Measurements from ENCODE around the gene BHLHA15. TPM values are rescaled to one million over a fixed set of nuclear protein-coding genes. Genes with fewer than 3 reads are reported as not detected.

The BHLHA15 gene
- total RNA-seq, 3 donors from 2014 or later = 1.3 to 2.8 TPM; not detected in 1

DNA sequence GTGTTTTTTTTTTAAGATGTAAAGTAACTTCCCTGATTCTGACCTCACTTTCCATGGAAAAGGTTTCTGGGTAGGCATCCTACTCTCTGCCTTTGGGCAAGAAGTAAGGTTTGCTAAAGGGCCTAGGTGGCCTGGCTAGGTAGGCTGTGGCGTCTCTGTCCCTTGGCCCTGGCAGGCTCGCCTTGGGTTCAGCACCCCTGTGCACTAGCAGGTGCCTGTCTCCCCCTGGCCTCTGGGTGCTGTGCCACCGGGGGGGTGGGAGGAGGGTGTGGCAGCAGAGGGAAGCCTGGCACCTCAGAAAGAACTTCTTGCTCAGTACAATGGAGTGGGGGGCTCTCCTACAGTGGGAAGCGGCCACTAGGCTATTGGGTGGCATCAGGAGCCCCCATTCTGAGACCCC, 26.8 kb downstream of the BHLHA15 start:
- Histone ChIP-seq H3K9me3 (no peaks in the 10 kb centered on the region), H3K4me1 (ENCODE audit: low read depth) (no peaks in the 10 kb centered on the region), H3K4me3 (no peak overlapping the region), H3K36me3 (ENCODE audit: low read depth) (no peaks in the 10 kb centered on the region)
- ATAC-seq (no peak), DNase-seq (no peak)
- TF ChIP-seq CTCF (IDR thresholded peaks at IDR 0.05) = no peak
- intact Hi-C loops (cut with DNase I, micrococcal nuclease) = no loop called here

DNA sequence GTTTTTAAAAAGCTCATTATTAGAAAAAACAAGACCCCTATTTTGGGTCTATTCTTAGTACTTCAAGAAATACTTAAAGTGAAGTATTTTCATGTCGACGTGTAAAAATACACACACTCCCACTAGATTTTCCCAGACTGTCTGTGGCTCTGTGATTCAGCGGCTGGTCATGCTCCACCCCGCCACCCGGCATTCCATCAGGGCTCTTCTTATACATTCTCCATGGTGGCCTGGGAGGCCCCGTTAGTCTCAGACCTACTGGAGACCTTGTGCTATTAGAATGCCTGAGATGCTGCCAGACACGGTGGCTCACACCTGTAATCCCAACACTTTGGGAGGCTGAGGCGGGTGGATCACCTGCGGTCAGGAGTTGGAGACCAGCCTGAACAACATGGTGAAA, 27.7 kb downstream of the BHLHA15 start:
- Histone ChIP-seq H3K9me3 (no peaks in the 10 kb centered on the region), H3K4me1 (ENCODE audit: low read depth) (no peaks in the 10 kb centered on the region), H3K36me3 (ENCODE audit: low read depth) (no peaks in the 10 kb centered on the region), H3K4me3 (no peak overlapping the region)
- DNase-seq = no peak
- intact Hi-C loops (cut with DNase I, micrococcal nuclease) = no loop called here
- no peak for ATAC-seq
- TF ChIP-seq CTCF (IDR thresholded peaks at IDR 0.05) = no peak

DNA sequence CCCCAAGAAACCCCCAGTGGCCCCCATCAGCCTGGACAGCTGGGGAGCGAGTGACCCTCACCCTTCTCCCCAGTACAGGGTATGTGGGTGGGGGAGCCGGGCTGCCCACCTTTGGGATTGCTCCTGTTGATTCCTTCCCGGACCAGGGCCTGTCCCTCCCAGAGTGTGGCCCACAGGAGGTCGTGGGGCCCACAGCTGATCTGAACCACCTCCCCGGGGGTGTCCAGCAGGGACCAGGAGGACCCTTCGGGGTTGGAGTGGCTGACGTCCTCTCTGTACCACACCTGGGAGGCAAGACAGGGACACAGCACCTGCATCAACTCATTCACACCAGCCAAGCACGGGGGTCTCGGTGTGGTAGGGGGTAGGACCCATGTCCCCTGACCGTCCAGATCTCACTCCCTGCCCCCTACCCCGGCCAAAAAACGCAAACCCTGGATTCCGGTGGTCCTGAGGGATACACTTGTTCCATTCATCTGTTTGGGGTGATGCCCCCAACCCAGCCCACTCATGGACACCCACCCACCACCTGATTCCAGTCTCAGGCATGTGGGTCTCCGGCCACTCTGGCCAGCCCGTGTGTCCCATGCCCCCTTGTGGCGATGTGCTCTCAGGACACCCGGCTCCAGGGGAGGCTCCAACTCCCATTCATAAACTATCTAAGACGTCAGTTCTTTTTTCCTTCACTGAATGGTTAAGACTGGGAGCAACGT, 29.9 kb downstream of the BHLHA15 start:
- Histone ChIP-seq H3K4me3 (no peak overlapping the region), H3K9me3 (no peaks in the 10 kb centered on the region), H3K36me3 (ENCODE audit: low read depth) (no peaks in the 10 kb centered on the region), H3K4me1 (ENCODE audit: low read depth) (no peaks in the 10 kb centered on the region)
- TF ChIP-seq CTCF (IDR thresholded peaks at IDR 0.05) = peak; percentile 48
- intact Hi-C loops (cut with DNase I, micrococcal nuclease) = no loop called here
- DNase-seq (peak in 2 of 3 donors; percentile 59), ATAC-seq (peak; percentile 73)

GRCh38 chr7:98241674-98242241, 30.5 kb downstream of the BHLHA15 start:
- TF ChIP-seq CTCF (IDR thresholded peaks at IDR 0.05) = no peak
- H3K4me1 ChIP-seq (ENCODE audit: low read depth) = no peaks in the 10 kb centered on the region
- peak; percentile 7 for ATAC-seq
- intact Hi-C loops (cut with DNase I, micrococcal nuclease) = no loop called here
- H3K9me3 ChIP-seq = no peaks in the 10 kb centered on the region
- DNase-seq = no peak
- no peaks in the 10 kb centered on the region for H3K36me3 ChIP-seq (ENCODE audit: low read depth)
- no peak overlapping the region for H3K4me3 ChIP-seq

DNA sequence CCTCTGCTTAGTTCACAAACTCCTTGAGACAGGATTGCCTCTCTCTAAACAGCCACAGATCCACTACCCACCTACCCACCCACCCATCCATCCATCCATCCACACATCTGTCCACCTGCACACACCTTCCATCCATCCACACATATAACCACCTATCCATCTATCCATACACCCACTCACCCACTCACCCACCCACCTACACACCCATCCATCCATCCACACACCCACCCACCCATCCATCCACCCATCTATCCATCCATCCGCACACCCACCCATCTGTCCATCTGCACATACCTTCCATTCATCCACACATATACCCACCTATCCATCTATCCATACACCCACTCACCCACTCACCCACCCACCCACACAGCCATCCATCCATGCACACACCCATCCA, 31.1 kb downstream of the BHLHA15 start:
- Histone ChIP-seq H3K36me3 (ENCODE audit: low read depth) (no peaks in the 10 kb centered on the region), H3K9me3 (no peaks in the 10 kb centered on the region), H3K4me3 (no peak overlapping the region), H3K4me1 (ENCODE audit: low read depth) (no peaks in the 10 kb centered on the region)
- intact Hi-C loops (cut with DNase I, micrococcal nuclease) = no loop called here
- DNase-seq (no peak), ATAC-seq (no peak)
- no peak for TF ChIP-seq CTCF (IDR thresholded peaks at IDR 0.05)
